ENCODE results near the gene SEMA3F.
A peak's percentile ranks its signal among the peaks of the same experiment; 100 is the strongest.

GRCh38 chr3:50227390-50228183 is 72.5 kb downstream of the SEMA3F start:
- TF ChIP-seq POLR2A (IDR thresholded peaks at IDR 0.05) (no peak), CTCF (IDR thresholded peaks at IDR 0.05) (peak; percentile 82 to 95 (median 94))

Data from ovary (tissue), 3 donors.